Motor neuron (in vitro differentiated cells): ENCODE data around the gene NPY4R. TPM values are rescaled to one million over a fixed set of nuclear protein-coding genes. Genes with fewer than 3 reads are reported as not detected.
"Not testable (repeated sequence)": the region's sequence is repeated elsewhere in the genome, so short reads cannot be mapped to it uniquely, and the experiment has no call there.

Source experiments
- ATAC-seq, 8 experiments: fragments of 200-7000 bp; cut with Tn5 transposase; replicated peaks in 6 of 8; 2 replicates each; pipeline ENCODE4 v1.8.0; 2021; ENCODE audit warnings: mild to moderate bottlenecking in 8 of 8, moderate library complexity in 8 of 8
- H3K27ac ChIP-seq, 2 donors: fragments of 250-450 bp; sonication (Bioruptor Pico); 2 replicates each; pipeline ENCODE4 v1.9.0; 2021; ENCODE audit warnings: antibody characterized with exemption in 2 of 2, mild to moderate bottlenecking in 2 of 2, moderate library complexity in 1 of 2
- H3K4me1 ChIP-seq, 2 donors: fragments of 250-450 bp; sonication (Bioruptor Pico); replicated peaks in 1 of 2; 2 replicates each; pipeline ENCODE4 v1.6.1; 2021; ENCODE audit warnings: antibody characterized with exemption in 2 of 2, mild to moderate bottlenecking in 2 of 2, moderate library complexity in 1 of 2
- H3K4me3 ChIP-seq, 5 donors: fragments of 250-450 bp; sonication (Bioruptor Pico); 2 replicates each; pipeline ENCODE4 v1.9.0; 2021; ENCODE audit warnings: antibody characterized with exemption in 5 of 5, mild to moderate bottlenecking in 5 of 5, moderate library complexity in 4 of 5
- WGBS, 10 experiments: fragments of 450-650 bp; shearing (Covaris generic); methylation state at CpG; one replicate each; pipeline ENCODE4 v1.0.0; 2022; 5-methylcytosine and 5-hydroxymethylcytosine counted together
- in situ Hi-C, 9 experiments: fragments of 400-800 bp; cut with MboI; loops; one replicate each; pipeline ENCODE4 v1.15.0; 2021; ENCODE audit warnings: low sequenced_read_pairs in 9 of 9, low pct_unique_long_range_greater_than_20kb in 2 of 9; ENCODE audit not compliant: unreplicated experiment in 9 of 9
- total RNA-seq, 8 experiments: library from RNA; unstranded; fragments of 300-600 nt; gene quantifications; 2 replicates each; pipeline versions ENCODE4 v1.2.3 to v1.2.4, GENCODE V29; 2022

Gene NPY4R, protein sequence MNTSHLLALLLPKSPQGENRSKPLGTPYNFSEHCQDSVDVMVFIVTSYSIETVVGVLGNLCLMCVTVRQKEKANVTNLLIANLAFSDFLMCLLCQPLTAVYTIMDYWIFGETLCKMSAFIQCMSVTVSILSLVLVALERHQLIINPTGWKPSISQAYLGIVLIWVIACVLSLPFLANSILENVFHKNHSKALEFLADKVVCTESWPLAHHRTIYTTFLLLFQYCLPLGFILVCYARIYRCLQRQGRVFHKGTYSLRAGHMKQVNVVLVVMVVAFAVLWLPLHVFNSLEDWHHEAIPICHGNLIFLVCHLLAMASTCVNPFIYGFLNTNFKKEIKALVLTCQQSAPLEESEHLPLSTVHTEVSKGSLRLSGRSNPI
- total RNA-seq, result 1 to 10 TPM in 2 of 8 experiments, under 1 TPM in 4, not detected in 2; 0.13 to 2.4 (median 0.53) TPM

- no CpG with 5 or more reads among the region's 36 CpGs for WGBS, 10 experiments
- in situ Hi-C loops, H3K27ac ChIP-seq, H3K4me3 ChIP-seq, H3K4me1 ChIP-seq: not testable (repeated sequence)
- ATAC-seq, result peak in 3 of 8 experiments; percentile 18 to 73 (median 28)
These were observed at the start of gene NPY4R for GRCh38 chr10:46465765-46466164. TSS of gene NPY4R (minus strand) at chr10:46465958. CDS start at chr10:46462635, 3,323 bp downstream.

- Histone ChIP-seq H3K4me3 (no peak overlapping the region), H3K27ac (no peak overlapping the region), H3K4me1 (no peaks in the 10 kb centered on the region)
- in situ Hi-C loops, result no loop called here
- no peak for ATAC-seq
These were observed 49.6 kb upstream of the NPY4R start for GRCh38 chr10:46515366-46515765.

GRCh38 chr10:46514899-46515298 lies 49.1 kb upstream of the NPY4R start:
- Histone ChIP-seq H3K27ac (no peak overlapping the region), H3K4me3 (no peak overlapping the region), H3K4me1 (no peaks in the 10 kb centered on the region)
- 58 to 93% (median 76%) methylated on average over 2 to 3 of the region's 3 CpGs for WGBS, 10 experiments
- ATAC-seq, result no peak
- in situ Hi-C loops, result no loop called here

DNA sequence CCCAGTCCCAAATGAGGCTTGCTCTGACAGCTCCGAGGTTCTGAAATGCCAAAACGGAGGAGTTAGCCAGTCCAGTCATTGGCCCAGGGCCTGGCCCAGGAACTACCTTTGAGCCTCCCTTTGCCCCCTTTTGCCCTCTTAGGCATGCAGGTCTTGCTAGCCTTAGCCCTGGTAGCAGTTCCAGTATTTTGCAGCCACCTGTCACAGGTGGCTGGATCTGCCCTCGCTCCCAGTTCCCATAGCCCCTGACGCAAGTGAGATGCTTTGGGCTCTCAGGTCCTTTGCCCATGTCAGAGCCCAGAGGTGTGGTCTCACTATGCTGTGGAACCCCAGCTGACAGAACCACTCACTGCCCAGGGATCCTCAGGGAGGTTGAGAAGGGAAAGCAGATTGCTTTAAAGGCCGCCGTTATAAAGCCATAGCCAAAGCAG lies 48.7 kb upstream of the NPY4R start:
- no peak overlapping the region for H3K27ac ChIP-seq
- no peak overlapping the region for H3K4me3 ChIP-seq
- H3K4me1 ChIP-seq, result no peaks in the 10 kb centered on the region
- 16 to 100% (median 79%) methylated on average over 1 to 6 of the region's 6 CpGs for WGBS, 10 experiments
- ATAC-seq, result no peak
- in situ Hi-C loops, result no loop called here

- in situ Hi-C loops, H3K4me3 ChIP-seq, H3K27ac ChIP-seq, ATAC-seq, H3K4me1 ChIP-seq: not testable (repeated sequence)
- no CpG with 5 or more reads among the region's 8 CpGs for WGBS, 10 experiments
These were observed 47.6 kb upstream of the NPY4R start for GRCh38 chr10:46513333-46513732.

DNA sequence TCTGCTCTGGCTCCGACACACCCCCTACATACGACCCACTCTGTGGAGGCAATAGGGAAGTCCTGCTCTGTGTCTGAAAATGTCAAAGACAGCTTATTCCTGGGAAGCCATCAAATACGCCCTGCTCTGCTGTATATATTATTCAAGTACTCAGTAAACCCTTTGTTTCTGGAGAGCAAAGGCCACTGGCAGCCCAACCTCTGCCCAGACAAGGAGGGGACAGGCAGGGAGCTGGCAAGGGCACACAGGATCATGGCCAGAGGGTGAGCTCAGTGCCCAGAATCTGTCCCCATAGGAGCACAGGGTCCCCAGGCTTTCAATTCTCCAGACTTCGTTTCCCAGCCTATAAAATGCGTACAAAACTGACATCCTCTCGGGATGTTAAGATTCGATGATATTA lies 47.0 kb upstream of the NPY4R start:
- H3K4me1 ChIP-seq, H3K4me3 ChIP-seq, H3K27ac ChIP-seq, in situ Hi-C loops, ATAC-seq: not testable (repeated sequence)
- no CpG with 5 or more reads among the region's 7 CpGs for WGBS, 10 experiments

- peak in 5 of 8 experiments; percentile 32 to 85 (median 62) for ATAC-seq
- in situ Hi-C loops, H3K4me3 ChIP-seq, H3K4me1 ChIP-seq, H3K27ac ChIP-seq: not testable (repeated sequence)
- no CpG with 5 or more reads among the region's 5 CpGs for WGBS, 10 experiments
These were observed 46.2 kb upstream of the NPY4R start for GRCh38 chr10:46512002-46512401.

- ATAC-seq, result peak in 1 of 8 experiments; percentile 40
- H3K4me3 ChIP-seq, H3K27ac ChIP-seq, H3K4me1 ChIP-seq, in situ Hi-C loops: not testable (repeated sequence)
- WGBS, 10 experiments, result no CpG with 5 or more reads among the region's 3 CpGs
These were observed 34.2 kb upstream of the NPY4R start for GRCh38 chr10:46499990-46500389.

DNA sequence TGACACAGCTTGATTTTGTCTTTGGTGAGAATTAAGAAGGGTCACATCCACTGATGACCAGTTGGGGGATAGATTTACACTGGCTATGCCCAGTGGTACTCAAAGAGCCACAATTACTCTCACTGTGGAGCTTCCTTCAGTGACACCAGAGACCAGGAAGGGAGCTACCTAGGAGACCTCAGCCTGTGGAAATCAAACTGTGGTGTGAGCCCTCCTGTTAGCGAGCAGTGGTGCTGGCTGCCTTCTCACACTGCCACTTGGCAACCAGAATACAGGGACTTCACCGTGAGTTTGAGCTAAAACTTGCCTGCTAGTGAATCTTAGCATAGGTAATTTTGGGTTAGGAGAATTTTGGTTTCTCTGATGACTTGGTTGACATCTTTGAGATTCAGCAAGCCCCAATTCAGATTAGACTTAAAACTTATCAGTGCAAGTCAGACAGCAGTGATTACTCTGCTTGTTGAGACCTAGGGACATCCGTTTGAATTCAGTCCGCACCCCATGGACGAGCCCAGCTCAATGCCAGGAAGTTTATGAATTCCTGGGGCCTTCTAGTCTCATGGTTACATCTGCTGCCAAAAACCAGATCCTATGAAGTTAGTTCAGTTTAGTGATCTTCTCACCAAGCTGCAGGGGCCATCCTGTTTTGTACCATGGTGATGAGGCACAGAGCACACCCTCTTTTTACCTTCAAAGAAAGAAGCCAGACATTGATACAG lies 33.4 kb upstream of the NPY4R start:
- no CpG with 5 or more reads among the region's 5 CpGs for WGBS, 10 experiments
- in situ Hi-C loops, H3K4me1 ChIP-seq, H3K4me3 ChIP-seq, H3K27ac ChIP-seq: not testable (repeated sequence)
- peak in 2 of 8 experiments; percentile 63 to 92 for ATAC-seq

- H3K27ac ChIP-seq, in situ Hi-C loops, H3K4me3 ChIP-seq, H3K4me1 ChIP-seq, ATAC-seq: not testable (repeated sequence)
- no CpG with 5 or more reads among the region's 2 CpGs for WGBS, 10 experiments
These were observed 32.1 kb upstream of the NPY4R start for GRCh38 chr10:46497878-46498277.

- H3K4me1 ChIP-seq, in situ Hi-C loops, H3K4me3 ChIP-seq, ATAC-seq, H3K27ac ChIP-seq: not testable (repeated sequence)
- no CpG with 5 or more reads among the region's 4 CpGs for WGBS, 10 experiments
These were observed 31.6 kb upstream of the NPY4R start for GRCh38 chr10:46497401-46497800.

GRCh38 chr10:46491364-46492114 lies 25.8 kb upstream of the NPY4R start:
- H3K4me3 ChIP-seq, H3K4me1 ChIP-seq, H3K27ac ChIP-seq, in situ Hi-C loops: not testable (repeated sequence)
- peak in 1 of 8 experiments; percentile 36 for ATAC-seq
- no CpG with 5 or more reads among the region's 1 CpG for WGBS, 10 experiments

- not testable (repeated sequence) for ATAC-seq
- WGBS, 10 experiments, result no CpG with 5 or more reads among the region's 11 CpGs
These were observed 24.5 kb upstream of the NPY4R start for GRCh38 chr10:46490285-46490684.

More at GRCh38 chr10:46490285-46490684, 24.5 kb upstream of the NPY4R start:
- in situ Hi-C loops, H3K27ac ChIP-seq, H3K4me1 ChIP-seq, H3K4me3 ChIP-seq: not testable (repeated sequence)
